Measurements from ENCODE around the gene CAVIN3.
"Not testable (repeated sequence)": the region's sequence is repeated elsewhere in the genome, so short reads cannot be mapped to it uniquely, and the experiment has no call there.

CAVIN3 gene

DNA sequence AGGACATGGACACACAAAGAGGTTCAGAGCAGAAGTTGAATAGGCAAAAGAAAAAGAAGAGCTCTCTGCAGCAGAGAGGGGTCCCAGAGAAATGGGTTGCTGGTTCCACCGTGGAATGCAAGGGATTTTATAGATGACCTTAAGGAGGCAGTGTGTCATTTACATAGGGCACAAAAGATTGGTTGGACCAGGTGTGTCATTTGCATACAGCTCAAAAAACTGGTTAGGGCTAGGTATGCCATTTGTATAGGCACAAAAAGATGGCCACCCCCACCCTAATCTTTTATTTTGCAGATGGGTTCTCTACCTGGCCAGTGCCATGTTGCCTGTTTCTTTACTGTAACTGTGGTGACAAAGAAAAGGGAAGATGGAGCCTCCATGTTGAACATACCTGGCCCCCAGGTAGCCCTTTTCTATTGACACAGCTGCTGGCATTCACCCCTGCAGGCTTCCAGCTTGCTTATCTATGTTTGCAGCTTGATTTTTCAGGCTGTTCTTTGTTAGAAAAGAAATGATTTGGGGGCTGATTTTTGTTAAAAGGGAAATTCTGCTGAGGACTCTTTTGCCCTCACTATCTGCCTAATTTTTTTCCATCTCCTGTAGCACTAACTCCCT, 3.1 kb upstream of the CAVIN3 start:
- DNase-seq (ENCODE audit: low read depth) = no peak

DNA sequence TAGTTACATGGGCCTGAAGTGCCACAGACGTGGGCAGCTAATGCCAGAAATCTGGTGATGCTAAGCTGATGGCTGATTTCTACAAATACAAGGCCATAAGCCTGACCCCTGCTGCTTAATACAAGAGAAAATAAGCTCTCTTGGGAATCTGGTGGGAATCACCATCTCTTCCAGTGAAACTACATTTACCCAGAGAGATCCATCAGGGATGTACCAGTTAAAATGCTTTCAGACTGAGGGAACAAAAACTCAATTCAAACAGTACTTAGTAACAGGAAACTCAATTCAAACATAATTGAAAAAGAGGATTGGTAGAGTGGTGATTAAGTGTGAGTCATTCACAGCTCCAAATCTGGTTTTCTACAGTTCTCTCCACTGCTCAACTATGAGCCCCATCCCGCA, 1.7 kb upstream of the CAVIN3 start:
- no peak for DNase-seq (ENCODE audit: low read depth)

DNA sequence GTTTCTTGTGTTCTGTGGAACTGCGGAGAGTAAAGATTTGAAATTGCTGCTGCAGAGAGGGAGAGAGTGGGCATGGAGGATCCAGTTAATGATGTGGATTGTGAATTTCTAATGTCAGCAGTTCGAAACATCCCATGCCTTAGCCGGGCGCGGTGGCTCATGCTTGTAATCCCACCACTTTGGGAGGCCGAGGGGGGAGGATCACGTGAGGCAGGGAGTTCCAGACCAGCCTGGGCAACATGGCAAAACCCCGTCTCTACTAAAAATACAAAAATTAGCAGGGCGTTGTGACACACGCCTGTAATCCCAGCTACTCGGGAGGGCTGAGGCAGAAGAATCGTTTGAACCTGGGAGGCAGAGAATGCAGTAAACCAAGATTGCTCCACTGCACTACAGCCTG, 1.1 kb upstream of the CAVIN3 start:
- DNase-seq (ENCODE audit: low read depth) = no peak

DNA sequence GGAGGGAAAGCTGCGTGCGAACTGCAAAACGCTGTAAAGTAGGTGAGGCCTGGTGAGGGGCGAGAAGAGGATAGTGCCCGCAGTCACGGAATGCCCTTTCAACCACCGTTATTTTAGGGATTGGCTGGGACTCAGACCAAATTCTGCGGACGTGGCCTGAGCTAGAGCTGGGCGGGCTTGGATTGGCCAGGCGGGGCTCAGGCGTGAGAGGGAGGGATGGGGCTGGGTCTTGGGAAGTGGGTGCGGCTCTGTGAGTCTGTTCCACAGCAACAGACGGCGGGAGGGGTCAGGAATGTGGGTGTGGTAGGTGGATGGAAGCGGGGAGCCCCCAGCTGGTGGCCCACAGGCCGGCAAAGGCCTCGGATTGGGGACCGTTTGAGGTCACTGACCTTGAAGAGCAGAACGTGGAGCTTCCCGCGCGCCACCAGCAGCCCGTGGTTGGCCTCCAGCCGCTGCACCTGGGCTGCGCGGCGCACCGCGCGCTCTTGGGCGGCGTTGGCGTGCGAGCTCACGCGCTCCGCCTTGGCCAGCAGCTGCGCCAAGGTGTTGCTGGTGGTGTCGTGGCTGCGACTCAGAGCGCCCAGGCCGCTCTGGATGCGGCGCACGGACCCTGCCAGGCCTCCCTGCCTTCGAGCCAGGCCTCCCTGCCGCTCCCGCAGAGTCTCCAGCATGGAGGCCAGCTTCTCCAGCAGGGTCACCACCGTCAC, 444 bp downstream of the CAVIN3 start:
- DNase-seq (ENCODE audit: low read depth) = no peak

DNA sequence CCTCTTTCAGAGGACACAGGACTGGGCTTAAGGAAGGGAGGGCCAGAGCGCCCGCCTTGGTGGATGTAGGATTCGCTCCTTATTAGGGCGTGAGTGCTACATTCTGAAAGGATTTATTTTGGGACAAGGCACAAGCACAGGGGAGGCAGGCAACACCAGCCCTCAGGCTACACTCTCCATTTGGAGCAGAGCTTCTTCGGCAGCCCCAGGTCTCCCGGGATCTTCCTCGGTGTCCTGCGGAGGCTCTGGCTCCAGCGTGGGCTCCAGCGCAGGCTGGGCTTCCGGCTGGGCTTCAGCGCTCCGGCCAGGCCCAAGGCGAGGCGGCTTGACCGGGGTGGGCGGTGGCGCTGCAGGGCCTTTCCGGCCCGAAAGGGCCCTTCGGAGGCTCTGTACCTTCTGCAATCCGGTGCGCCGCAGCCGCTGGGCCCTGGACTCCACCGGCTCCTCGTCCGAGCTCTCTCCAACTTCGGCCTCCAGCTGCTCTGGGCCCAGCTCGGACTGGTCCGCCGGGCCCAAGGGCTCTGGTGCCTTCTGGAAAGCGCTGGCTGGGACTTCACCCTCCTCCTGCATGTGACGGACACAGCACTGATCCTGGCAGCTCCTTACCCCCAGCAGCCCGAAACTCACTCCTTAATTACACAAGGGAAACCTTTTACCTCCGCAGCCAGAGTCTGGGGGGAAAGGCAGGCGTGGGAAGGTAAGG, 1.1 kb downstream of the CAVIN3 start:
- no peak for DNase-seq (ENCODE audit: low read depth)

DNA sequence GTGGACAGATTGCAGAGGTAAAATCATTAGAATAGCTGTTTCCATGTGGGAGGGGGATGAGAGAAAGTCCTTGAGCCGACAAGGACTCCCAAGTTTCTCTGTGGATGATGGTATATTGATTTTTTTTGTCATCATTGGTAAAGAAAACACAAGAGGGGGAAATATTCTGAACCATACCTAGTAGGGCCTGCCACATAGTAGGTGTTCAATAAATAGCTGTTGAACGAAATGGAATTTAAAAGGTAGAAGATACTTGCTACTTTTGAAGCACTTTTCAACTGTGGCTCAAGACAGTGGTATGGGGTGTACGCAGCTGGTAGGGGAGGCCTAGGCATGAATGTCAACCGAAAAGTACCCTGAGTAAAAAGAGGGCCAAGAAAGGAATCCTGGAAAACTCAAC, 2.1 kb downstream of the CAVIN3 start:
- no peak for DNase-seq (ENCODE audit: low read depth)

DNA sequence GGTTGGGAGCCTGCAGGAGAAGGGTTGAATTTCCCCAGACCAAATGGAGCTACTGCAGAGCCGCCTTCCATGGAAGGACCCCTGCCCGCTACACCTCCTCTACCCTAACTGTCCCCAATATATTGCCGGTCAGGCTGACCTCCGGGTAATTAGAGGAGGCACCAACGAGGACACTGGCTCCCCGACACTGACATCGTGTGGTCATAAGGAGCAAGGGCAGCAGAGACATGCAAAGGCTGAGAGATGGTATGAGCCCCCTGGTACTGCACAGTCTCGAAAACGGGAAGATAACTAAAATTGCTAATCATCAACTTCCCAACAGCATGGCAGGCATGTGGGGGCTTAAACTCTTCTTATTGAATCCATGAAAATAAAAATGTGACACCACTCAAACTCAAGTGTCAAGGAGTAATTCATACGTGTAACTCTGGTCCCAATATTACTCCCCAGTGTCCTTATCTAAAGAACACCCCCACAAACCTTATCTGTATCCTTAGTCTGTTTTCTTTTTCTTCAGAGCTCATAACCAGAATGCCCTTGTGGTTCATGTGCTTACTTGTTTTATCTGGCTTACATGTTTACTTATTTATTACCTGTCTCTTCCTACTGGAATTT, 4.4 kb downstream of the CAVIN3 start:
- no peak for DNase-seq (ENCODE audit: low read depth)

DNA sequence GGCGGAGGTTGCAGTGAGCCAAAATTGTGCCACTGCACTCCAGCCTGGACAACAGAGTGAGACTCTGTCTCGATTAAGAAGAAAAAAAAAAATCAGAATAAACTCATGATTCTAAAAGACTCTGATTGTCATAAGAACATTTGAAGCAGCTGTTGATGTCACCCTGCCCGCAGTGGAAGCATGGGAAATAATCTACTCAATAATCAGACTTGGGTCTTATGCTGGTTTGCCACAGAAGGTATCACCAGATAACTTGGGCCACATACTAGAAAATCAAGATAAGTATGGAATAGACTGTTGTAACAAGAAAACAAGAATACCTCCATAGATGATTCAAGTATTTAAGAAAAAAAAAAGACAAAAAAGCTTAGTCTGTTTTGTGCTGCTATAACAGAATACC, 8.2 kb downstream of the CAVIN3 start:
- DNase-seq (ENCODE audit: low read depth) = no peak

DNA sequence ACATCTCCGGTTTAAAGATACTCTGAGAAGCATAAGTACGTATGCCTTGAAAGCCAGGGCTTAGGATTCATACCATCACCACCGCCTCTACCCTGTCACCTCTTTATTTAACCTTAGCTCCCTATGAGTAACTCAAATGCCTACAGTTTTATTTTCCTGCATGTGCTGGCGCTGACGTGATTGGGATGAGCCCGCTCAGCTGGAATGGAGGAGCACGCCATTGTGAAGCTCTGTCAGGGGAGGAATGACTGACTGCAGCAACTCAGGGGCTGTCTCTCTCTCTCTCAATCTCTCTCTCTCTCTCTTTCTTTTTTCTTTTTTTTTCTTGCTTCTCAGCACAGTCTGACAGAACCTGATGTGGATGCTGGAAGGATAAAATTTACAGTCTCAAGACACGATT, 12.4 kb downstream of the CAVIN3 start:
- no peak for DNase-seq (ENCODE audit: low read depth)

DNA sequence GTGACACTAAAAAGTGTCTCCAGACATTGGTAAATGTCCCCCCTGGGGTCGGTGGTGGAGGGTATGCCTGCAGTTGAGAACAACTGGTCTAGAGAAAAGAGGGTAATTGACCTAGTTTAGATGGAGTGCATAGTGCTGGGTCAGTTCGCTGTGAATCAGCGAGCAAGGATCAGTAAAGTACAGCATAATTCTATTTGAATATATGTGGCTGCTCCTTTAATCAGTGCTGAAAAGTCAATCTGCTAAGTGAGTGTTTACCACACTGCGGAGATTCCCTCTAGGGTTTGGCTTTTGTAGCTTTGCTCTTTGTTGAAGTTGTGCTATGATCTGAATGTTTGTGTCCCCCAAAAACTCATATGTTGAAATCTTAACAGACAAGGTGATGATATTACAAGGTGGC, 15.0 kb downstream of the CAVIN3 start:
- no peak for DNase-seq (ENCODE audit: low read depth)

DNA sequence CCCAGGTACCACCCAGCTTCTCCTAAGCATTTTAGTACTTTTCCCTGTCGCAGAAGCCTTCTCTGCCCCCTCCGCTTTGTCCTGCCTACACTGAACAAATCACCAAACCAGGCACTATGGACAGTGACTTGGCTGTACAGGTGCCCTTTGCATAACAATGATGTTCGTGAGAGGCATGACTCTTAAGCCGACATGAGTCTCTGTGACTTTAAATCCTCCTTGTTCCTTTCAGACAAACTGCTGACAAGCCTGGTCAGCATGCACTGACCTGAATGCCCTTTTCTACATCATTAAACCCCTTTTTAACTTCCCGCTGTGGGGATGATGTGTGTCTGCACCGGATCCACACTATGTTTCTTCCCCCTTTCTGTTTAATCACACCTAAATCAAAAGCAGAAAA, 16.6 kb downstream of the CAVIN3 start:
- no peak for DNase-seq (ENCODE audit: low read depth)

DNA sequence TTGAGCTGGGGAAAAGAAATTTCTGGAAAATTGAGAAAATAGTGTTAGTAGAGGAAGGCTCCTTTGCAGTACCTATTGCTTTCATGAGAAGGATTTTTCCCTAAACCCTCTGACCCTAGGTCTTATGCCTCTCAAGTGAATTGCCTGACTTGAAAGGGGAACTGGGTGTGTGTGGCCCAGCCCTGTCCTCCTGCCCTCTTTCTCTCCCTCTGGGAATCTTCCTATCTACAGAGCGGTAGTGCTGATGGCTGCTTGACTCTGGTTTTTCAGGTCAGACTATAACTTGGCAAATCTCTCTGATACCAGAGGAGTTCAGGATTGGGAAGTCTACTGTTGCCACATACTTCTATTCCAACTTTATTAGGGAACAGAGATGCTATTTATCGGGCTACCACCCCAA, 19.2 kb downstream of the CAVIN3 start:
- no peak for DNase-seq (ENCODE audit: low read depth)

DNA sequence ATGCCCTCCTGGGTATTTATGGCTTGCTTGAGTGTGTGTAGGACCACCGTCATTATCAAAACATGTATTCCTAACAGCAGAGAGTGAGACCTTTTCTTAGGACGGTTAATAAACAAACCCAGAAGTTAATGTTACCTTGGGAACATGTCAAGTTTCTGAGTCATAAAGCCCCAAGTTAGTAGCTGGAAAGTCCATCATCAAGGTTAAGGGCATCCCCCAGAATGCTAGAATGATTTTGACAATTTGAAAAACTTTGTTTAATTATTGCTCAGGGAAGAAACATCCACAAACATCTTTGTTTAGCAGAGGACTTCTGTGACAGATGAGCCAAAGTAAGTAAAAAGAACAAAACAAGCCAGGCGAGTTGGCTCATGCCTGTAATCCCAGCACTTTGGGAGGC, 20.0 kb downstream of the CAVIN3 start:
- no peak for DNase-seq (ENCODE audit: low read depth)

DNA sequence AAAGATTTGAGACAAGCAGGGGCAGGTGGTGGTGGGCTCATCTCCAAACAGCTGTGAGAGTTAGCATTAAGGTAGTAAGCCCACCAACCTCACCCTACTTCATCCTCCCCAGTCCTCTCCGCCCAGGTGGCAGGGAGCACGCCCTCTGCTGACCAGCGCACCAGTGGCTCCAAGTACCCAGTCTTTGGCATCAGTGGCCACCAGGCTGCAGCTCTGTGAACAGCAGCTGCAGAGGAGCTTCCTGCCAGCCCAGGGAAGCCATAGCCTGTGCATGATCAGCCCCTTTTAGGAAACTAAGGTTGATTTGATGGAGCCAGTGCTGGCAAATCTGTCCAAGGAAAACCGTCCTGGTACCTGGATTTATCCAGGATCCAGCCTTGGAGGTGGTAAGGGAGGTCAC, 21.7 kb downstream of the CAVIN3 start:
- no peak for DNase-seq (ENCODE audit: low read depth)

DNA sequence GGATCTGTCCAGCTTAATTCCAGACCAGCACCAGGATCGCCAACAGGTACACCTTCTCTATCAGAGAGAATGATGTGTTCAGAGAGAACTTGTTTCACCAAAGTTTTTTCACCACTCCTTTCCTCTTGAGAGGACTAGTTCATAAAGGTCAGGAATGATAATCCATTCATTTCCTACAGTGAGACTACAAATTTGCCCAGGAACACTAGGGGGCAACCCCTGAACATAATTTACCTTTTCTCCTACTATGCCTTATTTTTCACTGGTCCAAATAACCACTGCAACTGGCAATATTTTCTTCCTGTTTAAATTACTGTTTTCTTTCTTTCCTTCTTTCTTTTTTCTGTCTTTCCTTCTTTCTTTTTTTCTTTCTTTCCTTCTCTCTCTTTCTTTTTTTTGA, 22.5 kb downstream of the CAVIN3 start:
- DNase-seq (ENCODE audit: low read depth) = no peak

DNA sequence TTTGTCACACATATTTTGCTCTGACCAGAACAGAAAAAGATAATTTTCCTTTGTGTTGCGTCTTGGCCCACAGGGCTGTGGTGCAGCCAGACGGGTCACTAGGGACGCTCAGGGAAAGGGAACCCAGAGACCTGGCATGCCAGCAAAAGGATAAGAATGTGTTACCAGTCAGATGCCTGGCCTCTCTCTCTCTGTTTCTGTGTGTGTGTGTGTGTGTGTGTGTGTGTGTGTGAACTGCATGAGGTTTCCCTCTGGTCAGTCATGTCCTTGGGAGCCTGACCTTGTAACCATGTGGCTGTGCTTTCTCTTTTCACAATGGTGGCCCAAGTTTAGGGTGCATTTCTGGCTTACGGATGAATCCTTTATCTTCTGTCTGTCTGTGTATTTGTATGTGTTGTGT, 35.3 kb downstream of the CAVIN3 start:
- no peak for DNase-seq (ENCODE audit: low read depth)

DNA sequence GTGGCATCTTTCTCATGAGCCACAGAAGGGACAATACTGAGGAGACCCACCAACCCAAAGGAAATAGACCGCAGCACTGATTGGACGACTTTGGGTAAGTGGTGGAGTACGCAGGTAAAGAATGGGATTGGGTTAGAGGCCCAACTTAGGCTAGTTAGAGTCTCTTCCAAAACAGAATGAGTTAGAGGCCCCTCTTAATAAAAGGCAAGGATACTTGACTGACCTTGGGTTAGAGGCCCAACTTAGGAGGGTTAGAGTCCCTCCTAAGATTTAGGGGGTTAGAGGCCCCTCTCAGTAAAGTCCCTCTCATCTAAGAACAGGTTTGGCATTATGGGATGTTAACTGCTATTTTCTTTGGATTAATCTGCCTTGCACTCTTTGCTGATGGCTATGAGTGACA, 36.1 kb downstream of the CAVIN3 start:
- no peak for DNase-seq (ENCODE audit: low read depth)

DNA sequence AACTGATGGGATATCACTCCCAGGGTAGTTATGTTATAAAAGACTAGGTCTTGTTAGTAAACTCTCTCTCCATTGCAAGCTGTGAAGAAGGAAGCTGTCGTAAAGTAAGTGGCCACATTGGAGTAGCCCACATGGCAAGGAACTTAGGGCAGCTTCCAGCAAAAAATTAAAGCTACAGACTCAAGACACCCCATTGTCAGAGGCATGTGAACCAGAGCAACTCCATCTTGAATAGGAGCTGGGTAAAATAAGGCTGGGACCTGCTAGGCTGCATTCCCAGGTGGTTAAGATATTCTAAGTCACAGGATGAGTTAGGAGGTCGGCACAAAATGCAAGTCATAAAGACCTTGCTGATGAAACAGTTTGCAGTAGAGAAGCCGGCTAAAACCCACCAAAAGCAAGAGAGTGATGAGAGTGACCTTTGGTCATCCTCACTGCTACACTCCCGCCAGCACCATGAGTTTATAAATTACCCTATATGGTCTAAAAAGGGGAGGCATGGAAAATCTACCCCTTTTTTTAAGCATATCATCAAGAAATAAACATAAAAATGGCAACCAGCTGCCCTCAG, 36.8 kb downstream of the CAVIN3 start:
- no peak for DNase-seq (ENCODE audit: low read depth)

DNA sequence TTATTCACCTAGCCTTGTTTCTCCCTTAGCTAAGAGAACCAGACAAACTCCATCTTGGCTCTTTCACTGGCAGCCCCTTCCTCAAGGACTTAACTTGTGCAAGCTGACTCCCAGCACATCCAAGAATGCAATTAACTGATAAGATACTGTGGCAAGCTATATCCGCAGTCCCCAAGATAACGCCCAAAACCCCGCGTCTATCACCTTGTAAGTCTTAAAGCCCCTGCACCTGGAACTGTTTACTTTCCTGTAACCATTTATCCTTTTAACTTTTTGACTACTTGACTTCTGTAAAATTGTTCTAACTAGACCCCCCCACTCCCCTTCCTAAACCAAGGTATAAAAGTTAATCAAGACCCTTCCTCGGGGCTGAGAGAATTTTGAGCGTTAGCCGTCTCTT, 39.5 kb downstream of the CAVIN3 start:
- DNase-seq (ENCODE audit: low read depth) = not testable (repeated sequence)

DNA sequence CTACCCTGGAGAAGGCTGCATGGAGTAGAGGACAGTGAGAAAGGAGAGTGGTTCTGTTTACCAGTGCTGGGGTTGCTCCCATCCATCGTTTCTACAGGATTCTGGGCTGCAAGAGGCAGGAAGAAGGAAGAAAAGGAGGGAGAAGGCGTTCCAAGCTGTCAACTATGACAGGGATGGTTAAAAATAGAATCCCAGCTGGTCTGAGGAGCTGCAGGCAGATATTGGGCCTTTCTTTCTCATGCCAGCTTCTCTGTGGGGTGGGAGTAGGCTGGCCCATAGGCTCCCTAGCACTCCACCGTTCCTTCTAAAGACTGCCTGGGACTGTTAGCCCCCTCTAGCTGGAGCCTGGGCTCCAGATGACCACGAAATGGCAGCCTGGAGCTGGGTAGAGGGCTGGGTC, 47.1 kb downstream of the CAVIN3 start:
- no peak for DNase-seq (ENCODE audit: low read depth)

DNA sequence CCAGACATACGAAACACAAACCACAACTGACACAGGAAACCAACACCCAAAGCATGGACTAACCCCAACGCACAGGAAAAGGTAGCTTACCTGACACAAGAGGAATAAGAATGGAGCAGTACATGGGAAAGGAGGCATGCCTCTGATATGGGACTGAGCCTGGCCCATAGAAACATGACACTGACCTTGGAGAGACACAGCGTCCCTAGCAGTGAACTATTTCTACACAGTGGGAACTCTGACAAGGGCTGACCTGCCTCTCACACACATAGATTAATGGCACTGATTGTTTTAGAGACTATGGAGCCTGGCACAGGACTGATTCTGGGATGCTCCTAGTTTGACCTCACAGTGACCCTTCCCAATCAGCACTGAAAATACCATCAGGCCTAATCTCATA, 48.7 kb downstream of the CAVIN3 start:
- DNase-seq (ENCODE audit: low read depth) = no peak

DNA sequence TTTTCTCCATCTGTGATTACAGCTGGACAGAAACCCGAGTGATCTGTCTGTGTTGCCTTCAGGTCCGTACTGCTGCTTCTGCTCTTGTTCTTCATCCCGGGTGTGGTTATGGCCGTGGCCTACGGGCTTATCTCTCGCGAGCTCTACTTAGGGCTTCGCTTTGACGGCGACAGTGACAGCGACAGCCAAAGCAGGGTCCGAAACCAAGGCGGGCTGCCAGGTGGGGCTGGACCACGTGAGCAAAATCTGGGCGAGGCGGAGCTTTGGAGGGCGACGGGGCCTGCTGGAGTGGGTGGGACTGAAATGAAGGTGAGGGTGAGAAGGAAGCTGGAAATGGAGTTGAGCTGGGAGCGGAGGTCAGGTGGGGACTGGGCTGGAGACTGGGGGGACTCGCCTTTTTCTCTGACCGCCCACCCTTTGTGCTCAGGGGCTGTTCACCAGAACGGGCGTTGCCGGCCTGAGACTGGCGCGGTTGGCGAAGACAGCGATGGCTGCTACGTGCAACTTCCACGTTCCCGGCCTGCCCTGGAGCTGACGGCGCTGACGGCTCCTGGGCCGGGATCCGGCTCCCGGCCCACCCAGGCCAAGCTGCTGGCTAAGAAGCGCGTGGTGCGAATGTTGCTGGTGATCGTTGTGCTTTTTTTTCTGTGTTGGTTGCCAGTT, 49.6 kb downstream of the CAVIN3 start:
- DNase-seq (ENCODE audit: low read depth) = no peak

Measured in stimulated activated CD8-positive, alpha-beta memory T cell treated with anti-CD3 and anti-CD28 coated beads, Interleukin-7, amount 100 ng/mL, for 24 hours (primary cell).